Naive thymus-derived CD8-positive, alpha-beta T cell (primary cell): ENCODE results near the gene HRH3. TPM values are rescaled to one million over a fixed set of nuclear protein-coding genes. Genes with fewer than 3 reads are reported as not detected.

Experiments used
- ATAC-seq, 2 donors: fragments of 150-1000 bp; cut with Tn5 transposase in 1 of 2; sonication (Bioruptor Pico), chemical (Tn5 transposase) in 1 of 2; 1 replicate in 1 of 2; 2 replicates in 1 of 2; pipeline ENCODE4 v1.10.0; 2021; ENCODE audit warnings: mild to moderate bottlenecking in 2 of 2, moderate library complexity in 2 of 2
- POLR2A ChIA-PET: fragments of 350-600 bp; sonication (Branson Sonifier 250); formaldehyde crosslinking; loops from one replicate; lab custom pipeline; 2021; ENCODE audit warnings: antibody characterized with exemption; lab: Charles Lee
- DNase-seq, 10 donors: peaks; one replicate each; pipeline versions ENCODE4 v3.0.0 to v3.0.0-alpha.2; 2020 to 2022
- H3K27ac Mint-ChIP-seq, 10 donors: one replicate each; pipeline ENCODE4 v1.8.0; 2020 to 2022; ENCODE audit warnings: mild to moderate bottlenecking in 10 of 10, mixed read lengths in 10 of 10, moderate library complexity in 4 of 10, inconsistent platforms in 1 of 10
- H3K27me3 Mint-ChIP-seq, 5 donors: one replicate each; pipeline ENCODE4 v1.8.0; 2021 to 2022; ENCODE audit warnings: mixed read lengths in 5 of 5
- H3K36me3 Mint-ChIP-seq, 3 donors: one replicate each; pipeline ENCODE4 v1.8.0; 2020 to 2022; ENCODE audit warnings: mixed read lengths in 3 of 3, mild to moderate bottlenecking in 2 of 3, inconsistent platforms in 1 of 3
- H3K4me1 Mint-ChIP-seq, 4 donors: one replicate each; pipeline ENCODE4 v1.8.0; 2021 to 2022; ENCODE audit warnings: mixed read lengths in 4 of 4
- H3K4me3 Mint-ChIP-seq, 10 donors: one replicate each; pipeline ENCODE4 v1.8.0; 2020 to 2022; ENCODE audit warnings: mild to moderate bottlenecking in 10 of 10, mixed read lengths in 10 of 10, moderate library complexity in 6 of 10, inconsistent platforms in 1 of 10
- H3K9me3 Mint-ChIP-seq, 9 donors: one replicate each; pipeline ENCODE4 v1.8.0; 2020 to 2022; ENCODE audit warnings: mixed read lengths in 9 of 9, mild to moderate bottlenecking in 3 of 9, inconsistent platforms in 1 of 9, moderate library complexity in 1 of 9
- polyA plus RNA-seq, 3 donors: library from polyadenylated mRNA; unstranded; fragments of 300-500 nt; fragmentation: Illumina TruSeq; gene quantifications; one replicate each; pipeline ENCODE4 v1.2.3, GENCODE V29; 2021
- total RNA-seq, 8 experiments: library from RNA in 2 of 8; stranded (reverse) in 2 of 8; gene quantifications; one replicate each; pipeline ENCODE4 v1.2.3 and lab custom pipeline; 2021 to 2026

The HRH3 gene
- total and polyA plus RNA-seq, 5 experiments from 2014 or later = not detected

GRCh38 chr20:62174021-62174804 lies 45.9 kb downstream of the HRH3 start:
- POLR2A ChIA-PET = interaction anchor here (0.6 kb wide), 1 partner anchor 36 kb away, joined by 3 read pairs; no protein-coding TSS in a partner anchor

DNA sequence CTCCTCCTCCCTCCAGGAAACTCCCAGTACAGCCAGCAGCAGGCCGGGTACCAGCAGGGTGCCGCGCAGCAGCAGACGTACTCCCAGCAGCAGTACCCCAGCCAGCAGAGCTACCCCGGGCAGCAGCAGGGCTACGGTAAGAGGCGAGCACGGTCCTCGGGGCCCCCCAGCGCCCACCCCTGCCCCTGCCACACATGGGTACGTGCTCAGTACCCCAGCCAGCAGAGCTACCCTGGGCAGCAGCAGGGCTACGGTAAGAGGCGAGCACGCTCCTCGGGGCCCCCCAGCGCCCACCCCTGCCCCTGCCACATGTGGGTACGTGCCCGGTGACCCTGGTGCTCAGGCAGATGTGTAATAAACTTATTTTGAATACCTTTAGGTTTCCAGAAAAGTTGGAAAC lies 47.4 kb downstream of the HRH3 start:
- no peaks in the 10 kb centered on the region for H3K27me3 Mint-ChIP-seq
- peaks cover 0 to 21% (median 5%) of the 10 kb centered on the region in 3 donors for H3K36me3 Mint-ChIP-seq
- no peak overlapping the region for H3K4me3 Mint-ChIP-seq
- DNase-seq (no peak), ATAC-seq (no peak)
- no peak overlapping the region for H3K27ac Mint-ChIP-seq
- POLR2A ChIA-PET = no interaction called here
- no peaks in the 10 kb centered on the region for H3K9me3 Mint-ChIP-seq
- no peaks in the 10 kb centered on the region for H3K4me1 Mint-ChIP-seq

More at GRCh38 chr20:62174021-62174804, 45.9 kb downstream of the HRH3 start:
- H3K4me3 Mint-ChIP-seq = no peak overlapping the region
- H3K4me1 Mint-ChIP-seq = no peaks in the 10 kb centered on the region
- no peaks in the 10 kb centered on the region for H3K27me3 Mint-ChIP-seq
- ATAC-seq = no peak
- no peak for DNase-seq
- peaks cover 0 to 17% (median 5%) of the 10 kb centered on the region in 3 donors for H3K36me3 Mint-ChIP-seq
- H3K27ac Mint-ChIP-seq = no peak overlapping the region
- H3K9me3 Mint-ChIP-seq = no peaks in the 10 kb centered on the region

DNA sequence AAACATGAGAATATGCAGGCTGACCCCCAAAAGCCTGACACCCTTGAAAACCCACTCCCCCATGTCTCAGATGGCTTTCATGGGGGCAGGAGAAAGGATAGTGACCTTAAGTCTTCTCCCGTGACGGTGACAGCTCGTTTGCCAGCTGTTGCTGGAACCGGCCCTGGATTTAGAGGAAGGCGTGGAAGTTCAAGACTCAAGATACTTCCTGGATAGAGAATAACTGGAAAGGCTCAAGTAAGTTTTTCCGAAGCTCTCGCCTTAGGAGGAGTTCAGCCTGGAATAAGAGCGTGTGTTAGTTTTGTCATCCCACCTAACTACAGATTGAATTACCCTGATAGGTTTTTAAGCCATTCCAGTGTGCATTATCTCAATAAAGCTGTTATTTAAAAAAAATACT lies 48.8 kb downstream of the HRH3 start:
- Mint-ChIP-seq H3K9me3 (no peaks in the 10 kb centered on the region), H3K4me3 (no peak overlapping the region), H3K4me1 (no peaks in the 10 kb centered on the region), H3K36me3 (peaks cover 3 to 24% (median 7%) of the 10 kb centered on the region in 3 donors), H3K27ac (peak overlapping the region in 1 of 10 donors; percentile 28), H3K27me3 (no peaks in the 10 kb centered on the region)
- POLR2A ChIA-PET = no interaction called here
- DNase-seq = no peak
- no peak for ATAC-seq

GRCh38 chr20:62170536-62170935 lies 49.5 kb downstream of the HRH3 start:
- Mint-ChIP-seq H3K27me3 (no peaks in the 10 kb centered on the region), H3K4me3 (no peak overlapping the region), H3K27ac (no peak overlapping the region), H3K9me3 (no peaks in the 10 kb centered on the region), H3K4me1 (no peaks in the 10 kb centered on the region), H3K36me3 (peaks cover 4 to 27% (median 8%) of the 10 kb centered on the region in 3 donors)
- DNase-seq = no peak
- ATAC-seq = no peak
- POLR2A ChIA-PET = no interaction called here

DNA sequence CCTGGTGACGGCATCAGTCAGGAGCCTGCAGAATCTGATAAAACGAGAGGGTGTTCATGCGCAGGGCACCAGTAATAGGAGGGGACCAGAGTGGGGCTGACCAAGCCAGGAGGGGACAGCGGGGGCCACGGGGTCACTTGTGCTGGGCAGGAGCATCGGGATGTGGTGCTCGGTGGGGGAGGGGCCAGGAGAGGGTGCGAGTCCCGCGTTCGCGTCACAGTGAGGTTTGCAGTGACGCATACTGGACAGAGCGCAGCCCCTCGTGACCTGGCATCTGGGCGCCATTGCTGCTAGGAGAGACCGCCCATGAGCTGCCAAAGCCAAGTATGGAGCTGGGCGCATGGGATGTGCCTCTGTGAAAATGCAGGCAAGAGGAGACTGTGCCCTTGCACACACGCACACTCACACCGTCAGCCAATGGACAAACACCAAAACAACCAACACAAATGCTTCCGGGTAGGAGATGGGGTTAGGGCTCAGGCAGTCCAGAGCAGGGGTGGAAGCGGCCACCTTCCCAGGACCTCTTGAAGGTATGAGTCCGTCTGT lies 51.1 kb downstream of the HRH3 start:
- POLR2A ChIA-PET = no interaction called here
- Mint-ChIP-seq H3K4me3 (no peak overlapping the region), H3K36me3 (peaks cover 4 to 28% (median 8%) of the 10 kb centered on the region in 3 donors), H3K27ac (no peak overlapping the region), H3K9me3 (no peaks in the 10 kb centered on the region), H3K4me1 (no peaks in the 10 kb centered on the region), H3K27me3 (no peaks in the 10 kb centered on the region)
- no peak for ATAC-seq
- DNase-seq = no peak

DNA sequence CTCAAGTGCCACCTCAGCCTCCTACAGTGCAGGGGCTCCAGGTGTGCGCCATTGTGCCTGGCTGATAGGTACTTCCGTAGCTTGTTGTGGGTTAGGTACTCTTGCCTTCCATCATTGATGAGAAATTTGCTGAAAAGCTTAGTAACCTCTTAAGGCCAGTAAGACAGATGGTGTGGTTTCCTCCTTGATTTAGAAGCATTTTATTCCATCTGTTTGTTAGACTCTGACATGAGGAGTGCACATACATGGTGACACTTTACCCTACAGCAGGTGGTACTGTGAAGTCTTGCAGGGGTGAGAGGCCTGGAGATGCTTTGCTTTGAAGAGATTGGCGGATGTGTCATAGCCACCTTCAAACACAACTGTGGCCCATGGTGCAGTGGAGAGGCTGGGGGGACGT lies 52.0 kb downstream of the HRH3 start:
- Mint-ChIP-seq H3K27ac (no peak overlapping the region), H3K27me3 (no peaks in the 10 kb centered on the region), H3K4me3 (no peak overlapping the region), H3K36me3 (peaks cover 4 to 28% (median 7%) of the 10 kb centered on the region in 3 donors), H3K9me3 (no peaks in the 10 kb centered on the region), H3K4me1 (no peaks in the 10 kb centered on the region)
- ATAC-seq (no peak), DNase-seq (no peak)
- POLR2A ChIA-PET = no interaction called here

GRCh38 chr20:62167474-62167873 lies 52.6 kb downstream of the HRH3 start:
- Mint-ChIP-seq H3K36me3 (peaks cover 4 to 30% (median 7%) of the 10 kb centered on the region in 3 donors), H3K4me3 (no peak overlapping the region), H3K9me3 (no peaks in the 10 kb centered on the region), H3K27me3 (no peaks in the 10 kb centered on the region), H3K4me1 (no peaks in the 10 kb centered on the region), H3K27ac (no peak overlapping the region)
- DNase-seq (no peak), ATAC-seq (no peak)
- POLR2A ChIA-PET = no interaction called here

GRCh38 chr20:62165762-62166399 lies 54.2 kb downstream of the HRH3 start:
- Mint-ChIP-seq H3K4me3 (no peak overlapping the region), H3K36me3 (peaks cover 4 to 28% (median 7%) of the 10 kb centered on the region in 3 donors), H3K4me1 (no peaks in the 10 kb centered on the region), H3K27ac (peak overlapping the region in 3 of 10 donors; percentile 18 to 55 (median 47)), H3K27me3 (no peaks in the 10 kb centered on the region), H3K9me3 (no peaks in the 10 kb centered on the region)
- DNase-seq = no peak
- ATAC-seq = no peak
- POLR2A ChIA-PET = no interaction called here

Other genes with a start within 250 kb of the HRH3 start
- gene TAF4, start 154.4 kb downstream of the HRH3 start, total RNA-seq = 10 to 100 TPM; 39.0 to 41.5 TPM
- 1 to 10 TPM in 2 of 3 donors, under 1 TPM in 1; 0.31 to 1.6 (median 1.4) TPM for gene TAF4, start 154.4 kb downstream of the HRH3 start, polyA plus RNA-seq
- gene LSM14B, start 97.8 kb downstream of the HRH3 start, total RNA-seq = 10 to 100 TPM; 53.5 to 55.8 TPM
- 1 to 10 TPM; 1.5 to 2.4 (median 2.4) TPM for gene LSM14B, start 97.8 kb downstream of the HRH3 start, polyA plus RNA-seq
- 100 to 1,000 TPM; 178 to 185 TPM for gene PSMA7, start 76.9 kb downstream of the HRH3 start, total RNA-seq
- gene PSMA7, start 76.9 kb downstream of the HRH3 start, polyA plus RNA-seq = 100 to 1,000 TPM; 362 to 473 (median 419) TPM
- 10 to 100 TPM; 23.0 to 23.6 TPM for gene SS18L1, start 76.5 kb downstream of the HRH3 start, total RNA-seq
- under 1 TPM; 0.39 to 0.58 (median 0.50) TPM for gene SS18L1, start 76.5 kb downstream of the HRH3 start, polyA plus RNA-seq
- 10 to 100 TPM; 44.2 to 45.1 TPM for gene MTG2, start 37.2 kb downstream of the HRH3 start, total RNA-seq
- gene MTG2, start 37.2 kb downstream of the HRH3 start, polyA plus RNA-seq = 10 to 100 TPM; 21.8 to 28.5 (median 21.9) TPM
- gene OSBPL2, start 18.2 kb upstream of the HRH3 start, total RNA-seq = 10 to 100 TPM; 65.8 to 74.5 TPM
- 10 to 100 TPM; 15.4 to 22.1 (median 15.9) TPM for gene OSBPL2, start 18.2 kb upstream of the HRH3 start, polyA plus RNA-seq
- 10 to 100 TPM; 61.1 to 64.0 TPM for gene ADRM1, start 82.7 kb upstream of the HRH3 start, total RNA-seq
- gene ADRM1, start 82.7 kb upstream of the HRH3 start, polyA plus RNA-seq = 10 to 100 TPM; 66.2 to 93.9 (median 68.9) TPM
- gene LAMA5, start 147.0 kb upstream of the HRH3 start, total RNA-seq = 1 to 10 TPM; 2.5 to 4.0 TPM
- gene LAMA5, start 147.0 kb upstream of the HRH3 start, polyA plus RNA-seq = under 1 TPM in 1 of 3 donors, not detected in 2; 0.27 TPM
- 1,000 to 10,000 TPM; 3,205 to 3,496 TPM for gene RPS21, start 166.8 kb upstream of the HRH3 start, total RNA-seq
- gene RPS21, start 166.8 kb upstream of the HRH3 start, polyA plus RNA-seq = 1,000 to 10,000 TPM; 3,313 to 3,803 (median 3,517) TPM
- gene CABLES2, start 187.0 kb upstream of the HRH3 start, total RNA-seq = 1 to 10 TPM; 6.3 to 6.4 TPM
- gene CABLES2, start 187.0 kb upstream of the HRH3 start, polyA plus RNA-seq = 1 to 10 TPM in 2 of 3 donors, under 1 TPM in 1; 0.83 to 1.7 (median 1.1) TPM
- gene RBBP8NL, start 207.3 kb upstream of the HRH3 start, total RNA-seq = not detected
- not detected for gene RBBP8NL, start 207.3 kb upstream of the HRH3 start, polyA plus RNA-seq